GF-D8 (cell line): ENCODE results near the gene ATG3.
"Not testable (repeated sequence)": the region's sequence is repeated elsewhere in the genome, so short reads cannot be mapped to it uniquely, and the experiment has no call there.

ENCODE experiments used
- DNase-seq: peaks from one replicate; lab custom pipeline; 2025; lab: John Stamatoyannopoulos, UW

Gene ATG3

DNA sequence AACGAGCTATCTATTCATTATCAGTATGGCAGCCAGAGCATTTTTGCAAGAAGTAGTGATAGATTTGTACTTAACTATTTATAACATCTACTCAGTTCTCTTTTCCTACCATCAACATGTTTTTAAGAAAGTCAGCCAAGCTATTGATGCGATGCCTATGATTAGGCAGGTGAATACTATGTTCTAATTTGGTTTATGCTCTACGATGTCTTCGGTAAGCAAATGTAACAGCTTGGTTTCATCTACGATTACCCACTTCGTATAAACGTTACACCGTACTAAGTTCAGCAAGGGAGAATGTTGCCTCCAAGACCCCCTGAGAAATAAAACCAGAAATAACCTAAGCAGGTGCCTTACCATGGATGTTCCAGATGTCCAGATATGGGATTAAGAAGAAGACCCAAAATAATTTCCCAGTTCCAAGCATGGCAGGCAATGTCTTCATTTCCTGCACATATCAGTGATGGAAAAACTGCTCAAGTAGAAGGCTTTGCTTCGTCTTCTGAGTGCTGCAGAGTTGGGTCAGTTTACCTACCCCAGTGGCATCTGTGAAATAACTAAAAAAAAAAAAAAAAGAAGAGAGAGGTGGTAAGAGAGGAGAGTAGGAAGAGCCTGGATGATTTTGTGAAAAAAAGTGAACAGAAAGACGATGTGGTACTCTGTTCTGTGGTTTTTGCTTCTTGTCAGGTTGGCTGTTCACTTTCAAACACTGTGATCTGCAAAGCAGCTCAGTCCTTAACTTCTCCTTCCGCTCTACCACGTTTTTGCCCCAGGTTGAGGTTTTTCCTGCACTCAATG lies 62.6 kb downstream of the ATG3 start, which contains the start of gene BTLA:
Gene BTLA, minus strand, starts transcription at position 559 of the 798 bp plus-strand sequence. Its CDS starts 114 bp downstream, at position 445.
- DNase-seq = no peak

DNA sequence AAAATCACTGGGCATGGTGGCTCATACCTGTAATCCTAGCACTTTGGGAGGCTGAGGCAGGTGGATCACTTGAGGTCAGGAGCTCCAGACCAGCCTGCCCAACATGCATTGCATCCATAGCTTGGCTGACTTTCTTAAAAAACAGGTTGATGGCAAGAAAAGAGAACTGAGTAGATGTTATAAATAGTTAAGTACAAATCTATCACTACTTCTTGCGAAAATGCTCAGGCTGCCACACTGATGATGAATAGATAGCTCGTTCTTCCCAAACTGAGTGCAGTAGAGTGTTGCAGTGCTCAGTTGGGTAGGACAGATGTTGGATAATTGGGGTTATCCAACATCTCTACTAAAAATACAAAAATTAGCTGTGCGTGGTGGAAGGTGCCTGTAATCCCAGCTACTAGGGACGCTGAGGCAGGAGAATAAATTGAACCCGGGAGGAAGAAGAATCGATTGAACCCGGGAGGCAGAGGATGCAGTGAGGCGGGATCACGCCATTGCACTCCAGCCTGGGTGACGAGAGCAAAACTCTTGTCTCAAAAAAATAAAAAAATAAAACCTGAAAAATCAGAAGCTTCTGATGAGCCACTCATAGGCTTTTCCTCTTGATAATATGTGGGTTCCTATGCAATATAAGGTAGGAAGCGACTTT lies 63.7 kb downstream of the ATG3 start:
- DNase-seq = no peak

DNA sequence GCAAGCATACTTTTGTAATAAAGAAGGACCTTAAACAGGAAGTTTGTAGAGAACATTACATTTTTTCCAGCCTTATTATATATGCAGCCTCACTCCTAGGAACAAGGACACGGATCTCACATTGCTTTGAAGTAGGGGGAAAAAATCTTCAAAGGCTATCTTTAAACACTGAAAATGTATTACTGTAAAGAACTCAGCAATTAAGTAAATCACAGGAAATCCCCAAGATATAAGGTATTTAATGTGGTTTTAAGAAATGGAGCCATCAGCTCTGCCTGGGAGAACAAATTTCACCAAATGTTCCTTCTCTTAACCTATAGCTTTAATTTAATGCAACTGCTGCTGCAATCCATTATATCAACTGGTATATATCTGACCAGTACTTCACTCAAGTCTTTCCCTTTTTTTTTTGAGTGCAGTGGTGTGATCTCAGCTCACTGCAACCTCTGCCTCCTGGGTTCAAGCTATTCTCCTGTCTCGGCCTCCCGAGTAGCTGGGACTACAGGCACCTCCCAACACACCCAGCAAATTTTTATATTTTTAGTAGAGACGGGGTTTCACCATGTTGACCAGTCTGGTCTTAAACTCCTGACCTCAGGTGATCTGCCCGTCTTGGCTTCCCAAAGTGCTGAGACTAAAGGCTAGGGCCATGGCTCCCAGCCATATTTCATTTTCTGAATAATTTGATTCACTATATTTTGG lies 65.2 kb downstream of the ATG3 start:
- no peak for DNase-seq

DNA sequence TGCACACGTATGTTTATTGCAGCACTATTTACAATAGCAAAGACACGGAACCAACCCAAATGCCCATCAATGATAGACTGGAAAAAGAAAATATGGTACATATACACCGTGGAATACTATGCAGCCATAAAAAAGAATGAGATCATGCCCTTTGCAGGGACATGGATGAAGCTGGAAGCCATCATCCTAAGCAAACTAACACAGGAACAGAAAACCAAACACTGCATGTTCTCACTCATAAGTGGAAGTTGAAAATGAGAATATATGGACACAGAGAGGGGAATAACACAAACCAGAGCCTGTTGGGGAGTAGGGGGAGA lies 67.4 kb downstream of the ATG3 start:
- DNase-seq = not testable (repeated sequence)

DNA sequence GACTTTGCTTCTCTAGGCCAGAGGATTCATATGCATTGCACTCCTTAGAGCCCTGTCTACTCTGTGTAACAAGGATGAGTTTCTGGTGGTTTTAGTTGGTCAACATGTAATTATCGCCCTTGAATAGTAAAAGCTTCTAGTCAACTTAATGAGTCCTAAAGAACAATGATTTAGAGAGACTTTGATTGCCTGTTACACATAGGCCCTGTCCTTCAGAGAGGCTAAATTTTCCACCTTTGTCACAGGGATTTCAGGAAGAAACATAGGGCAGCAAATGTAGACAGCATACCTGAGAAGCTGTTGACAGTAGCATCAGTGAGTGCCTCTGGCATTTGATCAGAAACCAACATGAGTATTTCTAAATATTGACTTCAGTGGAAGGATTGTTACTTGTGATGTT lies 69.6 kb downstream of the ATG3 start:
- no peak for DNase-seq

DNA sequence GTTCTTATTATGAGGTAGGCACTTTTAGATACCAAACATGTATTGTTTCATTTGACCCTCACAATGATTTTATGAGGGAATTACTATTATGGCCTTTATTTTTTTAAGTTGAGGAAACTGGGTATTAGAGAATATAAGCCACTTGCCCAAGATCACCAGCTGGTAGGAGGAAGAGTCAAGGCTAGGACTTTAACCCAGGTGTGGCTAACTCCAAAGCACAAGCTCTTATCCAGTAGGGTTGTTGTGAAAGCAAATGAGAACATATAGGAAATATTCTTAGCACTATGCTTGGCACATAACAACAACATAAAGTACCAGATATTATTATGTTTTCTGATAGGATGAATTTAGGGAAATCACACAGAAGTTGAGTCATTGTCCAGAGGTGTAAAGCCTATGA lies 70.4 kb downstream of the ATG3 start:
- DNase-seq = no peak

GRCh38 chr3:112489674-112490479 lies 71.9 kb downstream of the ATG3 start:
- no peak for DNase-seq

GRCh38 chr3:112486811-112487505 lies 74.8 kb downstream of the ATG3 start:
- no peak for DNase-seq

GRCh38 chr3:112484352-112484751 lies 77.4 kb downstream of the ATG3 start:
- DNase-seq = no peak

DNA sequence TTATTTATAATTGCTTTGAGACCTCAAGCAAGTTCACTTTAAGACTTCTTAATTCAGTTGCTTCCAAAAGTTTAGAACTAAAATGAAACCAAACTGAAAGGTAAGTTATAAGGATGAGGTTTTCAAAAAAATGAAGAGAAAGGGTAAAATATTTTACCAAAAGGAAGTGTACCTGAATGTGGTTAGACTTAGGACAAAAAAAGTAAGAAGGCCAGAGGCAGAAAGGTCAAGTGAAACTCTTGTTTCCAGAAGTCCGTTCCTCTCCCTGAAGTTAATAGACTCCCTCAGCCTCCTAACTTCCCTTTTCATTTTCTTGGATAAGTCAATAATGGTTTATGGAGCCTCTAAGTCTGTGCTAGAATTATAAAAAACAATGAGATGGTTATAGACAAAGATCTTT lies 79.1 kb downstream of the ATG3 start:
- DNase-seq = no peak
